Esophagus (tissue), 2 donors: ENCODE measurements around the gene TSPAN12. TPM values are rescaled to one million over a fixed set of nuclear protein-coding genes. Genes with fewer than 3 reads are reported as not detected.

Experiments
- H3K27ac ChIP-seq, 2 donors: one replicate each; pipeline ENCODE4 v1.5.1; 2013; ENCODE audit warnings: low read depth in 2 of 2, mild to moderate bottlenecking in 2 of 2, inconsistent platforms in 1 of 2, low read length in 1 of 2, moderate library complexity in 1 of 2
- H3K27me3 ChIP-seq, 2 donors: one replicate each; pipeline ENCODE4 v1.6.1; 2013; ENCODE audit warnings: low read length in 2 of 2, control low read depth in 1 of 2, mild to moderate bottlenecking in 1 of 2; ENCODE audit not compliant: insufficient read depth in 2 of 2, control insufficient read depth in 1 of 2
- H3K36me3 ChIP-seq, 2 donors: one replicate each; pipeline ENCODE4 v1.6.1; 2013; ENCODE audit warnings: low read length in 1 of 2; ENCODE audit not compliant: control insufficient read depth in 2 of 2, insufficient read depth in 2 of 2
- H3K4me1 ChIP-seq, 2 donors: one replicate each; pipeline ENCODE4 v1.6.1; 2013; ENCODE audit warnings: low read length in 1 of 2; ENCODE audit not compliant: control insufficient read depth in 2 of 2, insufficient read depth in 2 of 2
- H3K4me3 ChIP-seq, 2 donors: one replicate each; pipeline ENCODE4 v1.5.1; 2013; ENCODE audit warnings: low read length in 2 of 2, mild to moderate bottlenecking in 2 of 2, low read depth in 1 of 2, moderate library complexity in 1 of 2
- H3K9me3 ChIP-seq, 2 donors: one replicate each; pipeline ENCODE4 v1.6.1; 2013; ENCODE audit warnings: mild to moderate bottlenecking in 2 of 2, low read depth in 1 of 2, low read length in 1 of 2, moderate library complexity in 1 of 2; ENCODE audit not compliant: control insufficient read depth in 2 of 2, insufficient read depth in 1 of 2
- WGBS, 2 donors: extraction: QIAGEN DNeasy Blood & Tissue Kit; methylation state at CpG; one replicate each; pipeline ENCODE4 v1.1.7; 2013; 5-methylcytosine and 5-hydroxymethylcytosine counted together
- polyA plus RNA-seq, 2 donors: library from polyadenylated mRNA; stranded (reverse); fragments of 200-250 nt; gene quantifications; one replicate each; pipeline ENCODE4 v1.2.3, GENCODE V29; 2013
- donor health status: healthy with polysubstance abuse.
- donor health status: Bipolar disorder and iron deficiency.

The TSPAN12 gene
- polyA plus RNA-seq, 2 donors, result 2.4 to 3.0 TPM

- Histone ChIP-seq H3K4me3 (no peak overlapping the region), H3K9me3 (no peaks in the 10 kb centered on the region), H3K36me3 (no peaks in the 10 kb centered on the region), H3K27me3 (peaks cover 0 to 2% of the 10 kb centered on the region in 2 donors), H3K4me1 (no peaks in the 10 kb centered on the region), H3K27ac (no peak overlapping the region)
- WGBS, 2 donors, result 45 to 55% methylated on average over 7 of the region's 7 CpGs
These were observed 116.4 kb downstream of the TSPAN12 start for GRCh38 chr7:120741371-120742042.

GRCh38 chr7:120740348-120740747 lies 117.6 kb downstream of the TSPAN12 start:
- 25 to 36% methylated on average over 3 of the region's 3 CpGs for WGBS, 2 donors
- no peak overlapping the region for H3K27ac ChIP-seq
- H3K4me1 ChIP-seq, result no peaks in the 10 kb centered on the region
- no peaks in the 10 kb centered on the region for H3K36me3 ChIP-seq
- no peaks in the 10 kb centered on the region for H3K9me3 ChIP-seq
- H3K4me3 ChIP-seq, result no peak overlapping the region
- peaks cover 0 to 2% of the 10 kb centered on the region in 2 donors for H3K27me3 ChIP-seq

GRCh38 chr7:120738816-120739215 lies 119.1 kb downstream of the TSPAN12 start:
- Histone ChIP-seq H3K4me1 (no peaks in the 10 kb centered on the region), H3K36me3 (no peaks in the 10 kb centered on the region), H3K9me3 (no peaks in the 10 kb centered on the region), H3K27me3 (peaks cover 0 to 2% of the 10 kb centered on the region in 2 donors), H3K27ac (no peak overlapping the region), H3K4me3 (no peak overlapping the region)
- WGBS, 2 donors, result 77 to 87% methylated on average over 3 of the region's 3 CpGs

Other genes starting within 250 kb of the TSPAN12 start
- gene ING3, start 92.6 kb upstream of the TSPAN12 start, polyA plus RNA-seq, result 1 to 10 TPM; 5.6 to 8.3 TPM
- 1 to 10 TPM in 1 of 2 donors, under 1 TPM in 1; 0.29 to 1.3 TPM for gene CPED1, start 130.6 kb upstream of the TSPAN12 start, polyA plus RNA-seq